GM23248 (cell line): ENCODE measurements around the gene TMEM108. TPM values are rescaled to one million over a fixed set of nuclear protein-coding genes. Genes with fewer than 3 reads are reported as not detected.

Experiments
- DNase-seq: peaks from one replicate; pipeline ENCODE4 v3.0.0-alpha.2; 2015
- H2AFZ ChIP-seq: fragments of 200-600 bp; sonication (generic); 2 replicates; pipeline ENCODE4 v1.6.1; 2016; ENCODE audit warnings: antibody characterized with exemption
- H3F3A ChIP-seq: fragments of 200-600 bp; sonication (generic); 2 replicates; pipeline ENCODE4 v1.6.1; 2016; ENCODE audit warnings: mild to moderate bottlenecking, antibody characterized with exemption, mixed run types; ENCODE audit not compliant: insufficient read depth
- H3K27ac ChIP-seq: fragments of 200-600 bp; sonication (generic); 2 replicates; pipeline ENCODE4 v1.5.1; 2016; ENCODE audit warnings: mild to moderate bottlenecking
- H3K27me3 ChIP-seq: fragments of 200-600 bp; sonication (generic); replicated peaks from 2 replicates; pipeline ENCODE4 v1.6.1; 2016; ENCODE audit warnings: mild to moderate bottlenecking; ENCODE audit not compliant: insufficient read depth
- H3K36me3 ChIP-seq: fragments of 200-600 bp; sonication (generic); 2 replicates; pipeline ENCODE4 v1.6.1; 2016; ENCODE audit warnings: low read depth, mild to moderate bottlenecking
- H3K4me1 ChIP-seq: fragments of 200-600 bp; sonication (generic); 2 replicates; pipeline ENCODE4 v1.6.1; 2016; ENCODE audit warnings: mild to moderate bottlenecking; ENCODE audit not compliant: insufficient read depth
- H3K4me2 ChIP-seq: fragments of 200-600 bp; sonication (generic); one replicate; pipeline ENCODE4 v1.6.1; 2016; ENCODE audit warnings: mild to moderate bottlenecking; ENCODE audit not compliant: unreplicated experiment
- H3K4me3 ChIP-seq: fragments of 200-600 bp; sonication (generic); 2 replicates; pipeline ENCODE4 v1.5.1; 2016; ENCODE audit warnings: mild to moderate bottlenecking
- H3K79me2 ChIP-seq: fragments of 200-600 bp; sonication (generic); 2 replicates; pipeline ENCODE4 v1.6.1; 2016; ENCODE audit warnings: mild to moderate bottlenecking; ENCODE audit not compliant: insufficient read depth
- H3K9ac ChIP-seq: fragments of 200-600 bp; sonication (generic); 2 replicates; pipeline ENCODE4 v1.6.1; 2016; ENCODE audit warnings: mild to moderate bottlenecking
- H3K9me2 ChIP-seq: fragments of 200-600 bp; sonication (generic); 2 replicates; pipeline ENCODE4 v1.6.1; 2016; ENCODE audit warnings: mixed run types, mild to moderate bottlenecking, moderate library complexity; ENCODE audit not compliant: insufficient read depth
- H3K9me3 ChIP-seq: fragments of 200-600 bp; sonication (generic); one replicate; pipeline ENCODE4 v1.6.1; 2017; ENCODE audit warnings: low read depth
- H4K20me1 ChIP-seq: fragments of 200-600 bp; sonication (generic); 2 replicates; pipeline ENCODE4 v1.6.0; 2016; ENCODE audit not compliant: insufficient read depth
- EZH2 ChIP-seq: fragments of 200-600 bp; sonication (generic); IDR thresholded peaks from 2 replicates; pipeline ENCODE4 v1.6.1; 2018; ENCODE audit warnings: antibody characterized with exemption, mild to moderate bottlenecking; ENCODE audit not compliant: insufficient read depth, poor library complexity, severe bottlenecking
- EZH2phosphoT487 ChIP-seq: fragments of 200-600 bp; sonication (generic); IDR thresholded peaks from 2 replicates; pipeline ENCODE4 v1.6.1; 2018; ENCODE audit warnings: antibody characterized with exemption, moderate library complexity, mild to moderate bottlenecking, low read depth; ENCODE audit not compliant: insufficient read depth
- WGBS, 2 experiments: methylation state at CpG; one replicate each; pipeline ENCODE4 v1.1.6; 2015 to 2017; ENCODE audit warnings: low lambda C conversion rate in 2 of 2, low coverage in 1 of 2; ENCODE audit errors: missing lambda C conversion rate in 2 of 2; 5-methylcytosine and 5-hydroxymethylcytosine counted together
- in situ Hi-C: fragments of 300-500 bp; cut with MboI; formaldehyde crosslinking; loops from 2 replicates; pipeline ENCODE4 v1.15.0; 2020
- polyA plus RNA-seq: library from polyadenylated mRNA; unstranded; fragments of >200 nt; fragmentation: Nextera tagmentation; extraction: Ambion mirVana; gene quantifications from 2 replicates; pipeline ENCODE4 v1.2.1, GENCODE V29; 2016
- total RNA-seq: library from RNA; depleted of rRNA; stranded (reverse); fragments of >200 nt; shearing (Covaris generic); gene quantifications from 2 replicates; pipeline ENCODE4 v1.2.3, GENCODE V29; 2014

Gene TMEM108
- total and polyA plus RNA-seq, 2 experiments from 2014 or later = not detected

DNA sequence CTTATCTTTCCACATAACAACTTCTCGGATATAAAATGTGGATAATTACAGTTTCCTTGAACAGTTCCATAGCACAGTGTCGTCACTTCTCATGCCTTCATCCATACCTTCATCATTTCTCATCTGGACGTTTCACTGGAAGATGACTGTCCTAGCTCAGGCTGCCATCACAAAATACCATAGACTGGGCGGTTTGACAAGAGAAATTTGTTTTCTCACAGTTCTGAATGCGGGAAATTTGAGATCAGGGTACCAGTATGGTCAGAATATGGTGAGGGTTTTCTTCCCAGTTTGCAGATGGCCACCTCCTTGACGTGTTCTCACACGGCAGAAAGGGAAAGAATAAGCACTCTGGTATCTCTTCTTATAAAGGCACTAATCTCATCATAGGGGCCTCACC, 42.8 kb downstream of the TMEM108 start:
- Histone ChIP-seq H3K9me3 (no peaks in the 10 kb centered on the region), H3K4me3 (no peak overlapping the region), H3F3A (no peaks in the 10 kb centered on the region), H3K36me3 (no peaks in the 10 kb centered on the region), H3K4me1 (no peaks in the 10 kb centered on the region), H4K20me1 (no peaks in the 10 kb centered on the region), H3K27me3 (0 out of 2 replicates have a peak, but pooled peaks cover 3% of the 10 kb centered on the region), H3K27ac (no peak overlapping the region), H3K9ac (no peak overlapping the region), H3K79me2 (no peaks in the 10 kb centered on the region), H3K9me2 (no peaks in the 10 kb centered on the region), H2AFZ (no peak overlapping the region), H3K4me2 (no peak overlapping the region)
- in situ Hi-C loops = no loop called here
- 15 to 18% methylated on average over 7 of the region's 7 CpGs for WGBS, 2 experiments
- TF ChIP-seq EZH2phosphoT487 (no peak), EZH2 (no peak)
- DNase-seq = no peak

DNA sequence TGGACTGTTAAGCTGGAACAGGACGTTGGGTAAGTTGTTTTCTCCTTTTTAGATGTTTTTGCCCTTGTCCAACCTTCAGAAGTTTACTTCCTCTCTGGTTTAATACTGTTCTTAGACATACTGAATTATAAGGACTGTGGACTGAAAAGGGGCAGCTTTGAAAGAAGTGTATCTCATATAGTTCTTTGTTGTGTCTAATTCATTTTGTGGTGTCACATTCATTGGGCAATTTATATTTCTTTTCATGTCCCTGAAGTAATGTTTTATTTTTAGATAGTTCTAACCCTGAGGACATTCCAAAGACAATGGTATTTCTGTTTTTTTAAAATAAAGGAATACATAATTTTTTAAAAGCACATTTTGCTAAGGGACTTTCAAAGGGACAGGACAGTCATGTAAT, 45.2 kb downstream of the TMEM108 start:
- Histone ChIP-seq H3F3A (no peaks in the 10 kb centered on the region), H3K27me3 (0 out of 2 replicates have a peak, but pooled peaks cover 3% of the 10 kb centered on the region), H2AFZ (no peak overlapping the region), H3K4me2 (no peak overlapping the region), H3K4me1 (no peaks in the 10 kb centered on the region), H3K9me3 (no peaks in the 10 kb centered on the region), H3K9ac (no peak overlapping the region), H3K36me3 (no peaks in the 10 kb centered on the region), H3K79me2 (no peaks in the 10 kb centered on the region), H3K4me3 (no peak overlapping the region), H3K9me2 (no peaks in the 10 kb centered on the region), H3K27ac (no peak overlapping the region), H4K20me1 (no peaks in the 10 kb centered on the region)
- in situ Hi-C loops = no loop called here
- TF ChIP-seq EZH2 (no peak), EZH2phosphoT487 (no peak)
- no peak for DNase-seq
- WGBS, 2 experiments = 0% methylated on average over 1 of the region's 1 CpG

- H3K36me3 ChIP-seq = no peaks in the 10 kb centered on the region
- H3K4me3 ChIP-seq = no peak overlapping the region
These were observed 51.8 kb downstream of the TMEM108 start for GRCh38 chr3:133089906-133090485.

DNA sequence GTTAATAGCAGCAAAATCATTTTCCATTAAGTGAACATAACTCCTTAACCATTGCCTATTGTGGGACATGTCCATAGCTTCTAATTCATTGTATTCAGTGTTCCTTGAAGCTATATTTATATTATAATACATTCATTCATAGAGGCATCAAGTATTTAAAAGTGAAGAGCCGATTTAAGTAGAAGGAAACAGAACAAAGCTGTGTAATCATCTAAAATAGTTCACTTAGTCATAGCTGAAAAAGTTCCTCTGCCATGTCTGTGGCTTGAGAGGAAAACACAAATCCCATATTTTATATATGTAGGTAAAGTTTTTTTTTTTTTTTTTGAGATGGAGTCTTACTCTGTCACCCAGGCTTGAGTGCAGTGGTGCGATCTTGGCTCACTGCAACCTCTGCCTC, 54.5 kb downstream of the TMEM108 start:
- no peak for TF ChIP-seq EZH2
- TF ChIP-seq EZH2phosphoT487 = no peak
- Histone ChIP-seq H3K9me2 (no peaks in the 10 kb centered on the region), H3K27me3 (no peaks in the 10 kb centered on the region), H3K4me2 (no peak overlapping the region), H2AFZ (no peak overlapping the region), H3K4me1 (no peaks in the 10 kb centered on the region), H3K9me3 (no peaks in the 10 kb centered on the region), H3K27ac (no peak overlapping the region), H3K79me2 (no peaks in the 10 kb centered on the region), H4K20me1 (no peaks in the 10 kb centered on the region), H3K36me3 (no peaks in the 10 kb centered on the region), H3K4me3 (no peak overlapping the region), H3F3A (no peaks in the 10 kb centered on the region), H3K9ac (no peak overlapping the region)
- no peak for DNase-seq
- WGBS, 2 experiments = 23 to 58% methylated on average over 2 of the region's 2 CpGs
- in situ Hi-C loops = no loop called here

More at GRCh38 chr3:133089906-133090485, 51.8 kb downstream of the TMEM108 start:
- Histone ChIP-seq H3K79me2 (no peaks in the 10 kb centered on the region), H3F3A (no peaks in the 10 kb centered on the region), H4K20me1 (no peaks in the 10 kb centered on the region), H3K27ac (no peak overlapping the region), H3K4me1 (no peaks in the 10 kb centered on the region), H3K9me2 (no peaks in the 10 kb centered on the region), H3K9ac (no peak overlapping the region), H3K4me2 (no peak overlapping the region), H3K9me3 (no peaks in the 10 kb centered on the region), H2AFZ (no peak overlapping the region), H3K27me3 (no peaks in the 10 kb centered on the region)
- DNase-seq = no peak
- 16 to 24% methylated on average over 2 of the region's 2 CpGs for WGBS, 2 experiments
- no peak for TF ChIP-seq EZH2phosphoT487
- TF ChIP-seq EZH2 = no peak
- in situ Hi-C loops = no loop called here
